ENCODE data around the gene KLF12. TPM values are rescaled to one million over a fixed set of nuclear protein-coding genes. Genes with fewer than 3 reads are reported as not detected.

KLF12 gene
- total RNA-seq, 1 donor from 2014 or later: 18.2 TPM

DNA sequence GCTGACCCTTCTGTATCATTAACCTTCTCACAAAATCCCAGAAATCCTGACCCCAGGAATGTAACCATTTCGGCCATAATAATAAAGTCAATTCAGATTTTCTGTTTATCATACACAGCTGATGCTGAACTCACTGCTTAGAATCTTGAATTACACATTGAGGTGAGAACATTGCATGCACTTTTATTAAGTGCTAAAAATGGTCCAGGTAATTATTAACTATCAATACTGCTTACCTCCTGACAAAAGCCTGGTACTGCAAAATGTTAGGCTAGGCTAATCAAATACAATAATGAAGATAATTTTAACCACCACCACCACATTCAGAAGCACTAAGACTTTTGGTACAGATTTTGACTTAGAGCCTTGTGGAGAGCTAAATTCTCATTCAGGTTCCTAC is 36.1 kb downstream of the KLF12 start:
- H3K4me1 ChIP-seq: peaks cover 40% of the 10 kb centered on the region
- H3K4me3 ChIP-seq: no peak overlapping the region
- peaks cover 10% of the 10 kb centered on the region for H3K9me3 ChIP-seq (replicated peaks)
- H3K27me3 ChIP-seq (ENCODE audit: low read depth): no peaks in the 10 kb centered on the region
- intact Hi-C loops (cut with micrococcal nuclease): no loop called here
- H3K36me3 ChIP-seq: no peaks in the 10 kb centered on the region
- no peak overlapping the region for H3K27ac ChIP-seq (replicated peaks)
- TF ChIP-seq, protein P1, sequence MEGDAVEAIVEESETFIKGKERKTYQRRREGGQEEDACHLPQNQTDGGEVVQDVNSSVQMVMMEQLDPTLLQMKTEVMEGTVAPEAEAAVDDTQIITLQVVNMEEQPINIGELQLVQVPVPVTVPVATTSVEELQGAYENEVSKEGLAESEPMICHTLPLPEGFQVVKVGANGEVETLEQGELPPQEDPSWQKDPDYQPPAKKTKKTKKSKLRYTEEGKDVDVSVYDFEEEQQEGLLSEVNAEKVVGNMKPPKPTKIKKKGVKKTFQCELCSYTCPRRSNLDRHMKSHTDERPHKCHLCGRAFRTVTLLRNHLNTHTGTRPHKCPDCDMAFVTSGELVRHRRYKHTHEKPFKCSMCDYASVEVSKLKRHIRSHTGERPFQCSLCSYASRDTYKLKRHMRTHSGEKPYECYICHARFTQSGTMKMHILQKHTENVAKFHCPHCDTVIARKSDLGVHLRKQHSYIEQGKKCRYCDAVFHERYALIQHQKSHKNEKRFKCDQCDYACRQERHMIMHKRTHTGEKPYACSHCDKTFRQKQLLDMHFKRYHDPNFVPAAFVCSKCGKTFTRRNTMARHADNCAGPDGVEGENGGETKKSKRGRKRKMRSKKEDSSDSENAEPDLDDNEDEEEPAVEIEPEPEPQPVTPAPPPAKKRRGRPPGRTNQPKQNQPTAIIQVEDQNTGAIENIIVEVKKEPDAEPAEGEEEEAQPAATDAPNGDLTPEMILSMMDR (IDR thresholded peaks at IDR 0.05; ENCODE audit: borderline replicate concordance): no peak
- no peak for DNase-seq

DNA sequence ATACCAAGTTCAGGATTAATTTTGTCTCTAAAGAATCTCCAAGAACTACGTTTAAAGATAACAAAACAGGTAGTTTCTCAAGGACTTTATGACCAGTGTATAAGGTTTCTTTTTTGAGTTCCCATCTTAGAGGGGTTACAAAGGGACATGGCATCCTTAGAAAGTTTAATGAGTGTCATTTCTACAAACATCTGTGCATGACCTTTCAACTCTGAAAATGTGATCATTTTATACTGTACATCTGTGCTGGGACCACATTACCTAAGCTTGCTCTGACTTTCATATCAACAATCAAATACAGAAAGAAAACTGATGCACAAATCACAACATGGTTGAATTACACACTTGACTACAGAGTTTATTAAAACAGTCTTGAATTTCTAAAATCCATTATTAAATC is 37.1 kb downstream of the KLF12 start:
- DNase-seq: no peak
- Histone ChIP-seq H3K27me3 (ENCODE audit: low read depth) (no peaks in the 10 kb centered on the region), H3K27ac (replicated peaks) (no peak overlapping the region), H3K4me3 (no peak overlapping the region), H3K4me1 (peaks cover 41% of the 10 kb centered on the region), H3K36me3 (no peaks in the 10 kb centered on the region), H3K9me3 (replicated peaks) (peaks cover 10% of the 10 kb centered on the region)
- intact Hi-C loops (cut with micrococcal nuclease): no loop called here
- TF ChIP-seq, protein P1 (IDR thresholded peaks at IDR 0.05; ENCODE audit: borderline replicate concordance): no peak

DNA sequence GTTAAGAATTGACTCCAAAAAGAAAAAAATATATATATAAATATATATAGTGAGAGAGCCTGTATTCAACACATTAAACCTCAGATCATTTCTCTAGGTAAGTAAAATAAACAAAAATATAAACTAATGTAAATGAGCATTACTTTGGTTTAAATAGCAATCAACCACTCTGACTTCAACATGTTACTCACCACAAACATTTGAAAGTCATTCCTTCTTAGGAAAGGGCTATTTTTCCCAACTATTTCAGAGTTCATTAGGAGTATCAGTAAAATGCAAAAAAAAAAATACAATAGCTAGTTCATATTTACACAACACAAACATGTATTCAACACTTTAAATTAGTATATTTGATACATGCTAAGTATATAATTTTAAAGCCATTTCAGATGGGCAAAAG is 40.5 kb downstream of the KLF12 start:
- TF ChIP-seq, protein P1 (IDR thresholded peaks at IDR 0.05; ENCODE audit: borderline replicate concordance): no peak
- Histone ChIP-seq H3K27me3 (ENCODE audit: low read depth) (no peaks in the 10 kb centered on the region), H3K4me3 (no peak overlapping the region), H3K36me3 (no peaks in the 10 kb centered on the region), H3K9me3 (replicated peaks) (no peaks in the 10 kb centered on the region), H3K27ac (replicated peaks) (no peak overlapping the region), H3K4me1 (peaks cover 47% of the 10 kb centered on the region)
- no peak for DNase-seq
- intact Hi-C loops (cut with micrococcal nuclease): no loop called here

DNA sequence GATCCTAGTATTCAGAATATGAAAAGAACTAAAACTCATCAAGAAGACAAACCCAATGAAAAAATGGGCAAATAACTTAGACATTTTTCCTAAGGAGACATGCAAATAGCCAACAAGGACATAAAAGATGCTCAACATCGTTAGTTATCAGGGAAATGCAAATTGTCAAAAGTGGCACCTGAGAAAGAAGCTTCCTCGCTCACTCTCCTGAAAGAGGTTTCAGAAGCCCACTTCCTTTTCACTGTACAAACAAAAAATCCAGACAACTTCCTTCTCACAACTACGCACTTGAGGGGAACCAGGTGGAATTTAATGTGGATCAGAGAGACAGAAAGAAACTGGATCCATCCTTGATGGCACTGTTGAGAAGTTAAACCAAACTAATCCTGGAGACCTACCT is 41.5 kb downstream of the KLF12 start:
- peaks cover 51% of the 10 kb centered on the region for H3K4me1 ChIP-seq
- no peaks in the 10 kb centered on the region for H3K36me3 ChIP-seq
- no peaks in the 10 kb centered on the region for H3K9me3 ChIP-seq (replicated peaks)
- no peak overlapping the region for H3K27ac ChIP-seq (replicated peaks)
- H3K4me3 ChIP-seq: no peak overlapping the region
- no peaks in the 10 kb centered on the region for H3K27me3 ChIP-seq (ENCODE audit: low read depth)
- TF ChIP-seq, protein P1 (IDR thresholded peaks at IDR 0.05; ENCODE audit: borderline replicate concordance): no peak
- DNase-seq: no peak
- intact Hi-C loops (cut with micrococcal nuclease): no loop called here

DNA sequence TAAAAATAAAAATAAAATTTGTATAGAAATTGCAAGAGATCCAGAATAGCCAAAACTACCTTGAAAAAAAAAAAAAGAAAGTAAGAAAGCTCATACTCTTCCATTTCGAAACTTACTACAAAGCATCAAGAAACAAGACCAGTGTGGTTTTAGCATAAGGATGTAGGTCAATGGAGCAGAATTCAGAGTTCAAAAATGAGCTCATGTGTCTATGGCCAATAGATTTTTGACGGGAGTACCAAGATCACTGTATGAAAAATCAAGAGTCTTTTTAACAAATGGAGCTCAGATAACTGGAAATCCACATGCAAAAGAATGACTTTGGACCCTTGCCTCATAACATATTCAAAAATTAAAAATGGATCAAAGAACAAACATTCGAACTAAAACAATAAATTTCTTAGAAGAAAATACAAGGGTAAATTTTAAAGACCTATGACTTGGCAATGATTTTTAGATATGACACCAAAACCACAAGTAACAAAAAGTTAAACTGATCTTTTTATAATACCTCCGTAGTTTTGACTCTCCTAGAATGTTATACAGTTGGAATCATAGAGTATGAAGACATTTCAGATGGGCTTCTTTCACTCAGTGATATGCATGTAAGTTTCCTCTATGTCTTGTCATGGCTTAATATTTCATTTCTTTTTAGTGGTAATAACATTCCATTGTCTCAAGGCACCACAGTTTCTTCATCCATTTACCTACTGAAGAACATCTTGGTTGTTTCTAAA is 43.2 kb downstream of the KLF12 start:
- Histone ChIP-seq H3K9me3 (replicated peaks) (no peaks in the 10 kb centered on the region), H3K4me3 (no peak overlapping the region), H3K4me1 (peaks cover 54% of the 10 kb centered on the region), H3K27ac (replicated peaks) (no peak overlapping the region), H3K27me3 (ENCODE audit: low read depth) (no peaks in the 10 kb centered on the region), H3K36me3 (no peaks in the 10 kb centered on the region)
- TF ChIP-seq, protein P1 (IDR thresholded peaks at IDR 0.05; ENCODE audit: borderline replicate concordance): no peak
- DNase-seq: no peak
- intact Hi-C loops (cut with micrococcal nuclease): no loop called here
